IMR-90 (cell line): ENCODE results near the gene PALS2. TPM values are rescaled to one million over a fixed set of nuclear protein-coding genes. Genes with fewer than 3 reads are reported as not detected.

Source experiments
- ATAC-seq: fragments of 200-7000 bp; cut with Tn5 transposase; 2 replicates; pipeline ENCODE4 v1.9.1; 2020; ENCODE audit warnings: low read depth, mild to moderate bottlenecking, moderate library complexity
- BruUV-seq: library from RNA; stranded (reverse); fragments of 400-500 nt; replicated peaks from 2 replicates; lab custom pipeline; 2021; lab: Mats Ljungman, UMichigan
- CTCF ChIA-PET: fragments of 300-600 bp; formaldehyde crosslinking; extraction: SDS; loops from one replicate; lab custom pipeline; 2021; ENCODE audit warnings: antibody characterized with exemption; lab: Yijun Ruan, JAX
- POLR2A ChIA-PET: fragments of 300-600 bp; sonication (Branson Sonifier 250); formaldehyde crosslinking; loops from one replicate; lab custom pipeline; 2022; ENCODE audit warnings: antibody characterized with exemption; ENCODE audit not compliant: unreplicated experiment; lab: Charles Lee
- DNase-seq: peaks from one replicate; pipeline ENCODE4 v3.0.0; 2013
- H2AFZ ChIP-seq: replicated peaks from 2 replicates; pipeline ENCODE3; 2013; ENCODE audit warnings: low read length, mild to moderate bottlenecking; ENCODE audit not compliant: poor library complexity
- H2AK5ac ChIP-seq: 2 replicates; pipeline ENCODE4 v1.6.1; 2013; ENCODE audit warnings: low read depth, low read length, inconsistent platforms
- H2AK9ac ChIP-seq: replicated peaks from 2 replicates; pipeline ENCODE3; 2013; ENCODE audit warnings: mild to moderate bottlenecking, low read depth, low read length, moderate library complexity; ENCODE audit not compliant: poor library complexity
- H2BK120ac ChIP-seq: 2 replicates; pipeline ENCODE4 v1.6.1; 2013; ENCODE audit warnings: low read depth, low read length, inconsistent platforms
- H2BK15ac ChIP-seq: 3 replicates; pipeline ENCODE4 v1.6.1; 2013; ENCODE audit warnings: low read depth, low read length, inconsistent platforms
- H2BK20ac ChIP-seq: 2 replicates; pipeline ENCODE4 v1.6.1; 2013; ENCODE audit warnings: low read depth, mild to moderate bottlenecking, inconsistent platforms, low read length, moderate library complexity
- H2BK5ac ChIP-seq: 2 replicates; pipeline ENCODE4 v1.6.1; 2013; ENCODE audit warnings: mild to moderate bottlenecking, low read depth, low read length, inconsistent platforms; ENCODE audit not compliant: poor library complexity, severe bottlenecking
- H3K14ac ChIP-seq: replicated peaks from 2 replicates; pipeline ENCODE4 v1.6.1; 2013; ENCODE audit warnings: low read depth, low read length, inconsistent platforms
- H3K18ac ChIP-seq: 2 replicates; pipeline ENCODE4 v1.6.1; 2013; ENCODE audit warnings: low read depth, low read length, control low read depth
- H3K23ac ChIP-seq: 2 replicates; pipeline ENCODE4 v1.6.1; 2013; ENCODE audit warnings: low read depth, low read length, inconsistent platforms
- H3K27ac ChIP-seq: 2 replicates; pipeline ENCODE4 v1.5.1; 2013; ENCODE audit warnings: mild to moderate bottlenecking, control low read depth, low read length; ENCODE audit not compliant: insufficient read depth
- H3K27me3 ChIP-seq: 2 replicates; pipeline ENCODE4 v1.6.1; 2013; ENCODE audit warnings: low read length; ENCODE audit not compliant: control insufficient read depth, insufficient read depth
- H3K36me3 ChIP-seq: 2 replicates; pipeline ENCODE4 v1.6.1; 2013; ENCODE audit warnings: low read length, mixed read lengths; ENCODE audit not compliant: control insufficient read depth, insufficient read depth
- H3K4ac ChIP-seq: 2 replicates; pipeline ENCODE4 v1.6.1; 2013; ENCODE audit warnings: low read depth, low read length, inconsistent platforms
- H3K4me1 ChIP-seq: 2 replicates; pipeline ENCODE4 v1.6.1; 2013; ENCODE audit warnings: low read length, mixed read lengths; ENCODE audit not compliant: control insufficient read depth, insufficient read depth
- H3K4me2 ChIP-seq: 2 replicates; pipeline ENCODE4 v1.6.1; 2013; ENCODE audit warnings: low read depth, mild to moderate bottlenecking, control low read depth, low read length, moderate library complexity
- H3K4me3 ChIP-seq: 2 replicates; pipeline ENCODE4 v1.5.1; 2013; ENCODE audit warnings: low read depth, mild to moderate bottlenecking, control low read depth, low read length, moderate library complexity; ENCODE audit not compliant: insufficient read depth
- H3K56ac ChIP-seq: 2 replicates; pipeline ENCODE4 v1.6.1; 2013; ENCODE audit warnings: low read length, inconsistent platforms; ENCODE audit not compliant: insufficient read depth; ENCODE audit errors: extremely low read depth
- H3K79me1 ChIP-seq, 2 experiments: 2 replicates each; pipeline ENCODE4 v1.6.1; 2013; ENCODE audit warnings: low read length in 2 of 2, inconsistent platforms in 1 of 2, low read depth in 1 of 2
- H3K9ac ChIP-seq: 2 replicates; pipeline ENCODE4 v1.6.1; 2013; ENCODE audit warnings: low read depth, low read length, control low read depth
- H3K9me1 ChIP-seq: 2 replicates; pipeline ENCODE4 v1.6.1; 2013; ENCODE audit warnings: low read length, inconsistent platforms; ENCODE audit not compliant: insufficient read depth
- H3K9me3 ChIP-seq: 2 replicates; pipeline ENCODE4 v1.6.1; 2013; ENCODE audit warnings: low read length; ENCODE audit not compliant: control insufficient read depth, insufficient read depth
- H4K20me1 ChIP-seq: 2 replicates; pipeline ENCODE4 v1.6.1; 2013; ENCODE audit warnings: low read length, inconsistent platforms; ENCODE audit not compliant: insufficient read depth
- H4K5ac ChIP-seq: 2 replicates; pipeline ENCODE4 v1.6.1; 2013; ENCODE audit warnings: mild to moderate bottlenecking, low read depth, low read length, control low read depth
- H4K8ac ChIP-seq, 2 experiments: 2 replicates each; pipeline ENCODE4 v1.6.1; 2013; ENCODE audit warnings: low read depth in 2 of 2, low read length in 2 of 2, control low read depth in 1 of 2, inconsistent platforms in 1 of 2
- H4K91ac ChIP-seq: 2 replicates; pipeline ENCODE4 v1.6.1; 2013; ENCODE audit warnings: low read depth, low read length, inconsistent platforms; ENCODE audit not compliant: insufficient read depth
- BHLHE40 ChIP-seq: fragments of 150-350 bp; IDR thresholded peaks from 2 replicates; pipeline ENCODE4 v1.6.1; 2016; ENCODE audit warnings: mild to moderate bottlenecking, low read depth, low read length
- CTCF ChIP-seq: conservative IDR thresholded peaks from 2 replicates; pipeline ENCODE4 v1.5.1; 2012; ENCODE audit warnings: mild to moderate bottlenecking, low read depth, low read length, improper control_type of control experiment
- ELK1 ChIP-seq: fragments of 150-350 bp; IDR thresholded peaks from 2 replicates; pipeline ENCODE4 v1.6.1; 2016; ENCODE audit warnings: low read depth, mild to moderate bottlenecking, low read length, moderate library complexity, borderline replicate concordance
- FOS ChIP-seq: fragments of 150-350 bp; IDR thresholded peaks from 2 replicates; pipeline ENCODE4 v1.6.1; 2016; ENCODE audit warnings: low read depth, low read length
- MAZ ChIP-seq: IDR thresholded peaks from 2 replicates; pipeline ENCODE4 v1.6.1; 2012; ENCODE audit warnings: low read depth, mild to moderate bottlenecking, low read length, improper control_type of control experiment, moderate library complexity, borderline replicate concordance
- MXI1 ChIP-seq: IDR thresholded peaks from 2 replicates; pipeline ENCODE4 v1.6.1; 2012; ENCODE audit warnings: low read depth, mild to moderate bottlenecking, low read length, moderate library complexity, borderline replicate concordance
- POLR2A ChIP-seq: IDR thresholded peaks from 2 replicates; pipeline ENCODE4 v1.6.1; 2012; ENCODE audit warnings: mild to moderate bottlenecking, low read depth, low read length
- RFX5 ChIP-seq: IDR thresholded peaks from 2 replicates; pipeline ENCODE4 v1.8.0; 2012; ENCODE audit warnings: low read depth, mild to moderate bottlenecking, low read length, moderate library complexity
- SMC3 ChIP-seq: fragments of 150-350 bp; IDR thresholded peaks from 2 replicates; pipeline ENCODE4 v1.6.1; 2016; ENCODE audit warnings: low read depth, mild to moderate bottlenecking, antibody characterized with exemption, low read length, moderate library complexity
- WGBS, 2 experiments: methylation state at CpG; one replicate each; pipeline versions ENCODE4 v1.1.5 to v1.1.7; 2013; ENCODE audit warnings: missing lambda C conversion rate in 2 of 2; ENCODE audit not compliant: insufficient read length in 1 of 2; ENCODE audit errors: extremely low coverage in 2 of 2; 5-methylcytosine and 5-hydroxymethylcytosine counted together
- dilution Hi-C: fragments of 300-500 bp; cut with HindIII; formaldehyde crosslinking; loops from one replicate; pipeline ENCODE4 v1.14.3; 2018; ENCODE audit warnings: low sequenced_read_pairs; ENCODE audit not compliant: unreplicated experiment
- in situ Hi-C: fragments of 300-500 bp; cut with MboI; formaldehyde crosslinking; loops from 3 replicates; pipeline ENCODE4 v1.14.3; 2019; ENCODE audit warnings: low sequenced_read_pairs, inconsistent platforms, mixed read lengths
- intact Hi-C: fragments of 100-400 bp; cut with micrococcal nuclease; formaldehyde crosslinking; loops from 2 replicates; pipeline ENCODE4 v1.10.0; 2022
- polyA plus RNA-seq, 3 experiments: library from polyadenylated mRNA; depleted of rRNA; stranded (reverse); fragments of >200 nt; gene quantifications; 2 replicates each; pipeline ENCODE4 v1.2.3, GENCODE V29; 2012; ENCODE audit warnings: low replicate concordance in 1 of 3
- total RNA-seq: library from RNA; depleted of rRNA; stranded (reverse); fragments of >200 nt; gene quantifications from 2 replicates; pipeline ENCODE4 v1.2.3, GENCODE V29; 2012

Gene PALS2
- total and polyA plus RNA-seq, 2 of the 4 experiments (the other 2 are of a cell fraction) = 8.8 to 15.4 TPM

GRCh38 chr7:24611130-24611529, 37.9 kb downstream of the PALS2 start:
- Histone ChIP-seq H3K27me3 (no peaks in the 10 kb centered on the region), H3K14ac (no peak overlapping the region), H3K4me1 (no peaks in the 10 kb centered on the region; the same call in 1 of the 2 replicates), H2BK5ac (no peak overlapping the region), H2BK20ac (no peak overlapping the region), H2BK120ac (no peak overlapping the region), H3K18ac (no peak overlapping the region), H4K20me1 (no peaks in the 10 kb centered on the region), H3K56ac (no peak overlapping the region), H4K5ac (no peak overlapping the region), H4K91ac (no peak overlapping the region), H2AK5ac (no peak overlapping the region), H2BK15ac (no peak overlapping the region), H3K9me3 (no peaks in the 10 kb centered on the region), H3K79me1 (peaks cover 7% of the 10 kb centered on the region in 2 experiments; a peak in 1 of 4 replicates), H4K8ac (no peak overlapping the region), H3K27ac (no peak overlapping the region), H3K4me3 (no peak overlapping the region), H3K36me3 (no peaks in the 10 kb centered on the region), H3K23ac (no peak overlapping the region), H2AK9ac (no peak overlapping the region), H3K9ac (no peak overlapping the region), H3K4ac (no peak overlapping the region), H3K9me1 (no peaks in the 10 kb centered on the region), H3K4me2 (no peak overlapping the region), H2AFZ (no peak overlapping the region)
- no CpG with 5 or more reads among the region's 3 CpGs for WGBS, 2 experiments
- in situ Hi-C loops (no loop called here), intact Hi-C loops (no loop called here), dilution Hi-C loops (no loop called here)
- TF ChIP-seq BHLHE40 (no peak), POLR2A (no peak), MXI1 (no peak), FOS (no peak), CTCF (no peak), ELK1 (no peak), RFX5 (no peak), MAZ (no peak), SMC3 (no peak)
- DNase-seq (no peak), ATAC-seq (no peak)
- no TSS peak for BruUV-seq
- CTCF ChIA-PET = no interaction called here
- POLR2A ChIA-PET = no interaction called here
